Measurements from ENCODE around the gene CDKN2B-AS1.

GRCh38 chr9:21993007-21993406 is 1.6 kb upstream of the CDKN2B-AS1 start:
- TF ChIP-seq, protein P1, sequence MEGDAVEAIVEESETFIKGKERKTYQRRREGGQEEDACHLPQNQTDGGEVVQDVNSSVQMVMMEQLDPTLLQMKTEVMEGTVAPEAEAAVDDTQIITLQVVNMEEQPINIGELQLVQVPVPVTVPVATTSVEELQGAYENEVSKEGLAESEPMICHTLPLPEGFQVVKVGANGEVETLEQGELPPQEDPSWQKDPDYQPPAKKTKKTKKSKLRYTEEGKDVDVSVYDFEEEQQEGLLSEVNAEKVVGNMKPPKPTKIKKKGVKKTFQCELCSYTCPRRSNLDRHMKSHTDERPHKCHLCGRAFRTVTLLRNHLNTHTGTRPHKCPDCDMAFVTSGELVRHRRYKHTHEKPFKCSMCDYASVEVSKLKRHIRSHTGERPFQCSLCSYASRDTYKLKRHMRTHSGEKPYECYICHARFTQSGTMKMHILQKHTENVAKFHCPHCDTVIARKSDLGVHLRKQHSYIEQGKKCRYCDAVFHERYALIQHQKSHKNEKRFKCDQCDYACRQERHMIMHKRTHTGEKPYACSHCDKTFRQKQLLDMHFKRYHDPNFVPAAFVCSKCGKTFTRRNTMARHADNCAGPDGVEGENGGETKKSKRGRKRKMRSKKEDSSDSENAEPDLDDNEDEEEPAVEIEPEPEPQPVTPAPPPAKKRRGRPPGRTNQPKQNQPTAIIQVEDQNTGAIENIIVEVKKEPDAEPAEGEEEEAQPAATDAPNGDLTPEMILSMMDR (IDR thresholded peaks at IDR 0.05): no peak
- no peak for TF ChIP-seq POLR2A (IDR thresholded peaks at IDR 0.05)
